Trophoblast cell (in vitro differentiated cells and primary cell): ENCODE results near the gene CASP8AP2.
"Not testable (repeated sequence)": the region's sequence is repeated elsewhere in the genome, so short reads cannot be mapped to it uniquely, and the experiment has no call there.

Source experiments
- DNase-seq, 2 donors: peaks; one replicate each; pipeline ENCODE4 v3.0.0-alpha.2; 2016
- H2AFZ ChIP-seq: 2 replicates; pipeline ENCODE4 v1.6.1; 2013; ENCODE audit warnings: low read length, moderate library complexity, mild to moderate bottlenecking; ENCODE audit not compliant: insufficient read depth, poor library complexity
- H2AK5ac ChIP-seq: 2 replicates; pipeline ENCODE4 v1.6.1; 2013; ENCODE audit warnings: mild to moderate bottlenecking, low read length
- H2BK120ac ChIP-seq: 2 replicates; pipeline ENCODE4 v1.6.1; 2013; ENCODE audit warnings: low read length, mild to moderate bottlenecking, moderate library complexity; ENCODE audit not compliant: insufficient read depth, poor library complexity
- H2BK12ac ChIP-seq: 2 replicates; pipeline ENCODE4 v1.6.1; 2013; ENCODE audit warnings: mild to moderate bottlenecking, low read length, moderate library complexity
- H2BK5ac ChIP-seq: 2 replicates; pipeline ENCODE4 v1.6.1; 2013; ENCODE audit warnings: low read length, low read depth, moderate library complexity, mild to moderate bottlenecking; ENCODE audit not compliant: poor library complexity
- H3K14ac ChIP-seq: 2 replicates; pipeline ENCODE4 v1.6.1; 2013; ENCODE audit warnings: mild to moderate bottlenecking, low read length
- H3K18ac ChIP-seq: 2 replicates; pipeline ENCODE4 v1.6.1; 2013; ENCODE audit warnings: mild to moderate bottlenecking, low read length
- H3K23ac ChIP-seq: 2 replicates; pipeline ENCODE4 v1.6.1; 2013; ENCODE audit warnings: low read length
- H3K27ac ChIP-seq: 2 replicates; pipeline ENCODE4 v1.5.1; 2013; ENCODE audit warnings: low read depth, mild to moderate bottlenecking, inconsistent platforms, low read length, moderate library complexity
- H3K27me3 ChIP-seq: 2 replicates; pipeline ENCODE4 v1.6.1; 2013; ENCODE audit warnings: inconsistent platforms, mild to moderate bottlenecking, low read length, moderate library complexity; ENCODE audit not compliant: insufficient read depth
- H3K36me3 ChIP-seq, 2 experiments: 1 replicate in 1 of 2; 2 replicates in 1 of 2; pipeline ENCODE4 v1.6.1; 2013; ENCODE audit warnings: low read length in 2 of 2, mild to moderate bottlenecking in 2 of 2, moderate library complexity in 1 of 2; ENCODE audit not compliant: insufficient read depth in 2 of 2, control insufficient read depth in 1 of 2
- H3K4ac ChIP-seq: 2 replicates; pipeline ENCODE4 v1.6.1; 2013; ENCODE audit warnings: low read depth, mild to moderate bottlenecking, low read length, moderate library complexity
- H3K4me1 ChIP-seq, 2 experiments: 1 replicate in 1 of 2; 2 replicates in 1 of 2; pipeline ENCODE4 v1.6.1; 2013; ENCODE audit warnings: low read length in 2 of 2, mild to moderate bottlenecking in 2 of 2, moderate library complexity in 1 of 2; ENCODE audit not compliant: insufficient read depth in 2 of 2, control insufficient read depth in 1 of 2
- H3K4me2 ChIP-seq: 2 replicates; pipeline ENCODE4 v1.6.1; 2013; ENCODE audit warnings: inconsistent platforms, mild to moderate bottlenecking, low read length, moderate library complexity
- H3K4me3 ChIP-seq: 2 replicates; pipeline ENCODE4 v1.5.1; 2013; ENCODE audit warnings: mild to moderate bottlenecking, low read depth, low read length, inconsistent platforms
- H3K79me1 ChIP-seq: one replicate; pipeline ENCODE4 v1.6.1; 2013; ENCODE audit warnings: low read length
- H3K79me2 ChIP-seq: 2 replicates; pipeline ENCODE4 v1.6.1; 2013; ENCODE audit warnings: low read length, mild to moderate bottlenecking; ENCODE audit not compliant: control insufficient read depth, insufficient read depth, poor library complexity
- H3K9ac ChIP-seq: 2 replicates; pipeline ENCODE4 v1.6.1; 2013; ENCODE audit warnings: mild to moderate bottlenecking, low read length
- H3K9me3 ChIP-seq: 2 replicates; pipeline ENCODE4 v1.6.1; 2013; ENCODE audit warnings: low read depth, mild to moderate bottlenecking, control low read depth, inconsistent platforms, low read length; ENCODE audit not compliant: insufficient read depth
- H4K12ac ChIP-seq: 2 replicates; pipeline ENCODE4 v1.6.1; 2013; ENCODE audit warnings: low read depth, mild to moderate bottlenecking, low read length, moderate library complexity
- H4K8ac ChIP-seq: 2 replicates; pipeline ENCODE4 v1.6.1; 2013; ENCODE audit warnings: low read depth, mild to moderate bottlenecking, low read length, moderate library complexity
- H4K91ac ChIP-seq: one replicate; pipeline ENCODE4 v1.6.1; 2013; ENCODE audit warnings: low read depth, mild to moderate bottlenecking, low read length, moderate library complexity
- WGBS: extraction: QIAGEN DNeasy Blood & Tissue Kit; methylation state at CpG from one replicate; pipeline ENCODE4 v1.1.7; 2013; ENCODE audit warnings: missing lambda C conversion rate; ENCODE audit not compliant: insufficient read length, insufficient coverage; ENCODE audit errors: extremely low coverage; 5-methylcytosine and 5-hydroxymethylcytosine counted together

The CASP8AP2 gene

DNA sequence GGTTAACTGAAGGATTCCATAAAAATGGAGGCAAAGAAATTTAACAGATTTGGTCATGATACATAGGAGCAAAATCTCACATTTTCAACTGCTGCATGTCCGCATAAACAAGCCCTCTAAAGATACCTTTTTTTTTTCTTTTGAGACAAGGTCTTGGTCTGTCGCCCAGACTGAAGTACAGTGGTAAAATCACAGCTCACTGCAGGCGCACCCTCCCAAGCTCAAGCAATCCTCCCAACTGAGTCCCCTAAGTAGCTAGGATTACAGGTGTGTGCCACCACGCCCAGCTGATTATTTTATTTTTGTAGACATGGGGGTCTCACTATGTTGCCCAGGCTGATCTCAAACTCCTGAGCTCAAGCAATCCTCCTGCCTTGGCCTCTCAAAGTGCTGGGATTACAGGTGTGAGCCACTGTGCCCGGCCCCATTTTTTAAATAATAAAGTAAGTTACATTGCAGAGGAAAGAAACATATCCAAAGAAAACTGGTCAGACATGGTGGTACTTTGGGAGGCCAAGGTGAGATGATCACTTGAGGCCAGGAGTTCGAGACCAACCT lies 23.8 kb upstream of the CASP8AP2 start:
- Histone ChIP-seq H3K27ac (no peak overlapping the region), H2AFZ (no peak overlapping the region), H3K4me3 (no peak overlapping the region), H3K79me1 (no peaks in the 10 kb centered on the region), H3K4me1 (no peaks in the 10 kb centered on the region), H2AK5ac (no peak overlapping the region), H3K79me2 (peaks cover 2% of the 10 kb centered on the region), H2BK5ac (no peak overlapping the region), H4K8ac (no peak overlapping the region), H3K9ac (no peak overlapping the region), H3K18ac (no peak overlapping the region), H4K12ac (no peak overlapping the region), H3K14ac (no peak overlapping the region), H3K4ac (no peak overlapping the region), H2BK12ac (no peak overlapping the region), H3K23ac (no peak overlapping the region), H3K9me3 (no peaks in the 10 kb centered on the region), H3K4me2 (no peak overlapping the region), H2BK120ac (no peak overlapping the region), H3K27me3 (no peaks in the 10 kb centered on the region), H3K36me3 (no peaks in the 10 kb centered on the region), H4K91ac (no peak overlapping the region)
- no peak for DNase-seq
- WGBS = no CpG with 5 or more reads among the region's 6 CpGs

- Histone ChIP-seq H2BK120ac (no peak overlapping the region), H3K9ac (no peak overlapping the region), H3K4me1 (no peaks in the 10 kb centered on the region), H3K23ac (no peak overlapping the region), H2BK12ac (no peak overlapping the region), H3K4me3 (no peak overlapping the region), H3K27me3 (no peaks in the 10 kb centered on the region), H3K9me3 (no peaks in the 10 kb centered on the region), H3K4ac (no peak overlapping the region), H3K27ac (no peak overlapping the region), H3K79me2 (peaks cover 2% of the 10 kb centered on the region), H2AK5ac (no peak overlapping the region), H4K12ac (no peak overlapping the region), H3K36me3 (no peaks in the 10 kb centered on the region), H3K4me2 (no peak overlapping the region), H3K79me1 (no peaks in the 10 kb centered on the region), H4K8ac (no peak overlapping the region), H2BK5ac (no peak overlapping the region), H3K18ac (no peak overlapping the region), H3K14ac (no peak overlapping the region), H4K91ac (no peak overlapping the region), H2AFZ (no peak overlapping the region)
- WGBS = no CpG with 5 or more reads among the region's 3 CpGs
- DNase-seq = no peak
Measured at GRCh38 chr6:89807581-89807980, 22.1 kb upstream of the CASP8AP2 start.

DNA sequence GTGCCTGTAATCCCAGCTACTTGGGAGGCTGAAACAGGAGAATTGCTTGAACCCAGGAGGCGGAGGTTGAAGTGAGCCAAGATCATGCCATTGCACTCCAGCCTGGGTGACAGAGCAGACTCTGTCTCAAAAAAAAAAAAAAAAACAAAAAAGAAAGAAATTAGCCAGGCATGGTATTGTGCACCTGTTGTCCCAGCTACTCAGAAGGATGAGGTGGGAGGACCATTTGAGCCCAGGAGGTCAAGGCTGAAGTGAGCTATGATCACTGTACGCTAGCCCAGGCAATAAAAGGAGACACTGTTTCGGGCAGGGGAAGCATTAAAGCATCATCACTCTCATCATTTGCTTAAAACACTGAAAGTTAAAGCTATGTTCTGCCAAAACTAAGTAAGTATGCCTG lies 16.3 kb upstream of the CASP8AP2 start:
- H2AK5ac ChIP-seq, H3K9ac ChIP-seq, H2BK12ac ChIP-seq, H3K9me3 ChIP-seq, H3K27me3 ChIP-seq, H3K4ac ChIP-seq, H3K79me2 ChIP-seq, H3K36me3 ChIP-seq, H3K18ac ChIP-seq, H4K91ac ChIP-seq, H4K8ac ChIP-seq, H2BK5ac ChIP-seq, DNase-seq, H3K23ac ChIP-seq, H3K14ac ChIP-seq, H4K12ac ChIP-seq, H3K4me1 ChIP-seq, H3K4me3 ChIP-seq, H3K79me1 ChIP-seq, H2BK120ac ChIP-seq, H2AFZ ChIP-seq, H3K4me2 ChIP-seq, H3K27ac ChIP-seq: not testable (repeated sequence)
- no CpG with 5 or more reads among the region's 3 CpGs for WGBS

GRCh38 chr6:89817481-89817880 lies 12.2 kb upstream of the CASP8AP2 start:
- peaks cover 13% of the 10 kb centered on the region for H3K79me2 ChIP-seq
- H2BK12ac ChIP-seq = no peak overlapping the region
- H3K9me3 ChIP-seq = peaks cover 3% of the 10 kb centered on the region
- H3K4me3 ChIP-seq = no peak overlapping the region
- peaks cover 4% of the 10 kb centered on the region for H3K79me1 ChIP-seq
- H2AK5ac ChIP-seq = no peak overlapping the region
- no CpG with 5 or more reads among the region's 3 CpGs for WGBS
- peaks cover 0 to 8% of the 10 kb centered on the region in 2 experiments for H3K4me1 ChIP-seq
- no peak overlapping the region for H3K18ac ChIP-seq
- H3K9ac ChIP-seq = no peak overlapping the region
- H3K27me3 ChIP-seq = no peaks in the 10 kb centered on the region
- no peak overlapping the region for H4K12ac ChIP-seq
- H2BK120ac ChIP-seq = no peak overlapping the region
- no peak overlapping the region for H3K27ac ChIP-seq
- no peak overlapping the region for H4K8ac ChIP-seq
- H3K23ac ChIP-seq = no peak overlapping the region
- H3K14ac ChIP-seq = no peak overlapping the region
- no peak overlapping the region for H2BK5ac ChIP-seq
- no peak overlapping the region for H3K4me2 ChIP-seq
- no peak overlapping the region for H4K91ac ChIP-seq
- H3K4ac ChIP-seq = peak overlapping the region; percentile 39
- no peak for DNase-seq
- H2AFZ ChIP-seq = no peak overlapping the region
- H3K36me3 ChIP-seq = no peaks in the 10 kb centered on the region
